Measurements from ENCODE around the gene VAX1.
"Not testable (repeated sequence)": the region's sequence is repeated elsewhere in the genome, so short reads cannot be mapped to it uniquely, and the experiment has no call there.

- TF ChIP-seq POLR2A, EP300 (IDR thresholded peaks at IDR 0.05): not testable (repeated sequence)
- TF ChIP-seq, protein P1, sequence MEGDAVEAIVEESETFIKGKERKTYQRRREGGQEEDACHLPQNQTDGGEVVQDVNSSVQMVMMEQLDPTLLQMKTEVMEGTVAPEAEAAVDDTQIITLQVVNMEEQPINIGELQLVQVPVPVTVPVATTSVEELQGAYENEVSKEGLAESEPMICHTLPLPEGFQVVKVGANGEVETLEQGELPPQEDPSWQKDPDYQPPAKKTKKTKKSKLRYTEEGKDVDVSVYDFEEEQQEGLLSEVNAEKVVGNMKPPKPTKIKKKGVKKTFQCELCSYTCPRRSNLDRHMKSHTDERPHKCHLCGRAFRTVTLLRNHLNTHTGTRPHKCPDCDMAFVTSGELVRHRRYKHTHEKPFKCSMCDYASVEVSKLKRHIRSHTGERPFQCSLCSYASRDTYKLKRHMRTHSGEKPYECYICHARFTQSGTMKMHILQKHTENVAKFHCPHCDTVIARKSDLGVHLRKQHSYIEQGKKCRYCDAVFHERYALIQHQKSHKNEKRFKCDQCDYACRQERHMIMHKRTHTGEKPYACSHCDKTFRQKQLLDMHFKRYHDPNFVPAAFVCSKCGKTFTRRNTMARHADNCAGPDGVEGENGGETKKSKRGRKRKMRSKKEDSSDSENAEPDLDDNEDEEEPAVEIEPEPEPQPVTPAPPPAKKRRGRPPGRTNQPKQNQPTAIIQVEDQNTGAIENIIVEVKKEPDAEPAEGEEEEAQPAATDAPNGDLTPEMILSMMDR (IDR thresholded peaks at IDR 0.05): not testable (repeated sequence)
These were observed 53.4 kb downstream of the VAX1 start for GRCh38 chr10:117084421-117085246.

Measured in tibial nerve (tissue), 4 donors.